H1 (cell line): Measurements from ENCODE around the gene THRB. TPM values are rescaled to one million over a fixed set of nuclear protein-coding genes. Genes with fewer than 3 reads are reported as not detected.

Experiments
- RXRA ChIP-seq: IDR thresholded peaks from 2 replicates; pipeline ENCODE4 v1.6.1; 2011; ENCODE audit warnings: low read depth, mild to moderate bottlenecking, low read length, moderate library complexity; ENCODE audit not compliant: insufficient read depth
- polyA plus RNA-seq, 7 experiments: library from polyadenylated mRNA; depleted of rRNA in 3 of 7; stranded (reverse) in 5 of 7; unstranded in 2 of 7; fragments of >200 nt in 5 of 7; fragments of 200-250 nt in 2 of 7; gene quantifications; 1 replicate in 5 of 7; 2 replicates in 1 of 7; 4 replicates in 1 of 7; pipeline versions ENCODE4 v1.2.1 to v1.2.3, GENCODE V29; 2011 to 2013; ENCODE audit warnings: missing spikeins in 2 of 7, mixed read lengths in 2 of 7
- total RNA-seq: library from RNA; stranded (reverse); fragmentation: NEBNext Ultra II Directional; extraction: Animal tissue kit (Norgen Biotek cat#: 25700); gene quantifications from 2 replicates; pipeline ENCODE4 v1.2.1, GENCODE V29; 2021

Gene THRB
- total and polyA plus RNA-seq, 2 of the 8 experiments (the other 6 are each of a cell fraction or from before 2014, with no cell fraction given), result 0.98 to 3.9 TPM

GRCh38 chr3:24272408-24272807 lies 222.2 kb downstream of the THRB start (continued):
- no peak for TF ChIP-seq RXRA
- TF ChIP-seq, all 59 proteins: peak for 0
